MM.1S (cell line): Measurements from ENCODE around the gene ETNPPL.

ENCODE experiments used
- EZH2 ChIP-seq: fragments of 300-600 bp; sonication (generic); optimal IDR thresholded peaks from 2 replicates; pipeline ENCODE3; 2017; ENCODE audit warnings: low read depth, mild to moderate bottlenecking, antibody characterized with exemption, low read length, mixed read lengths
- EZH2phosphoT487 ChIP-seq: fragments of 300-600 bp; sonication (generic); IDR thresholded peaks from 2 replicates; pipeline ENCODE4 v1.6.1; 2018; ENCODE audit warnings: antibody characterized with exemption, low read length
- TF ChIP-seq, protein P1 (sequence below): fragments of 300-600 bp; sonication (generic); IDR thresholded peaks from 2 replicates; pipeline ENCODE4 v1.5.1; 2016; ENCODE audit warnings: antibody characterized with exemption, low read length, mixed read lengths

DNA sequence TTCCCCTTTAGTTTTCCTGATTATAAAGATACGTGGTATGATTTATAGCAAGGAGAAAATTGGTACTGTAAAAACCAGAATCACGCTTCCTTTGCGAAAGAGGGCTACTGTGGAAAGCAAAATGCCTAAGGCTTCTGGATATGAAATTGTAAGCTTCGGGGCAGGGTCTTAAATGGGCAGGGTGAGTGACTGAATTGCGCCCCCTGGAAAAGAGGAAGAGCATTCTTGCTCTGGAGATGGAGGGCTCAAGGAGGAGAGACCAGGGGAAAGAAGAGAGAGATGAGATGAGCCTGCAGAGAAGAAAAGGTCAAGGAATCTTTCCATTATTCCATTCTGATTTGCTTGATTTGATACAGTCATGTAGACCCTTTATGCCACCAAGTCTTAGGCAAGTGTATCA is 13.1 kb upstream of the ETNPPL start:
- TF ChIP-seq, protein P1, sequence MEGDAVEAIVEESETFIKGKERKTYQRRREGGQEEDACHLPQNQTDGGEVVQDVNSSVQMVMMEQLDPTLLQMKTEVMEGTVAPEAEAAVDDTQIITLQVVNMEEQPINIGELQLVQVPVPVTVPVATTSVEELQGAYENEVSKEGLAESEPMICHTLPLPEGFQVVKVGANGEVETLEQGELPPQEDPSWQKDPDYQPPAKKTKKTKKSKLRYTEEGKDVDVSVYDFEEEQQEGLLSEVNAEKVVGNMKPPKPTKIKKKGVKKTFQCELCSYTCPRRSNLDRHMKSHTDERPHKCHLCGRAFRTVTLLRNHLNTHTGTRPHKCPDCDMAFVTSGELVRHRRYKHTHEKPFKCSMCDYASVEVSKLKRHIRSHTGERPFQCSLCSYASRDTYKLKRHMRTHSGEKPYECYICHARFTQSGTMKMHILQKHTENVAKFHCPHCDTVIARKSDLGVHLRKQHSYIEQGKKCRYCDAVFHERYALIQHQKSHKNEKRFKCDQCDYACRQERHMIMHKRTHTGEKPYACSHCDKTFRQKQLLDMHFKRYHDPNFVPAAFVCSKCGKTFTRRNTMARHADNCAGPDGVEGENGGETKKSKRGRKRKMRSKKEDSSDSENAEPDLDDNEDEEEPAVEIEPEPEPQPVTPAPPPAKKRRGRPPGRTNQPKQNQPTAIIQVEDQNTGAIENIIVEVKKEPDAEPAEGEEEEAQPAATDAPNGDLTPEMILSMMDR: no peak
- no peak for TF ChIP-seq EZH2
- TF ChIP-seq EZH2phosphoT487: no peak
